ENCODE results near the gene DOCK4. TPM values are rescaled to one million over a fixed set of nuclear protein-coding genes. Genes with fewer than 3 reads are reported as not detected.

Gene DOCK4
- total and polyA plus RNA-seq, 2 of the 8 experiments (the other 6 are each of a cell fraction or from before 2014, with no cell fraction given), result 5.1 to 23.6 TPM

DNA sequence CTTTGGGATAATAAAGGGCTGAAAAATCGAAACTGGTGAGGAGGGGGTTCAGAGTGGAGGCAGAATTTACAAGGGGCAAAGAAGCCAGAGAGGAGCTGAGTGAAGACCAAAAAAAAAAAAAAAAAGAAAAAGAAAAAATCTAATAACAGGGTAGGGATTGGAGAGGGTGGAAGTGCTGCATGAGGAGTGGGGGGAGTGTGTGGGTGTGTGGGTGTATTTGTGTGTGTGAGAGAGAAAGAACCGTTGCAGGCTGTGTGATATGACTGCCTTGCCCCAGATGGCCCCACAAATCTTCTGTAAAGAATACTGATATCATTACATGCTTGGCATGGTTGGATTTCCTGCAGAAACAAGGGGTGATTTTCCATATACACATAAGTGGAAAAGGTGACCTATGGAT is 436.1 kb downstream of the DOCK4 start:
- Histone ChIP-seq H3K27ac (ENCODE audit: low read depth, low read length) (no peak overlapping the region), H4K5ac (ENCODE audit: insufficient read length, low read depth, low read length) (no peak overlapping the region), H3K36me3 (ENCODE audit: control insufficient read depth in 2 of 4, insufficient read depth in 4 of 4, low read length in 3 of 4) (no peaks in the 10 kb centered on the region), H2BK15ac (ENCODE audit: low read length) (no peak overlapping the region), H2BK20ac (ENCODE audit: low read length) (no peak overlapping the region), H2BK120ac (replicated peaks; ENCODE audit: low read depth, low read length) (no peak overlapping the region), H3K23ac (ENCODE audit: insufficient read length) (no peak overlapping the region), H3K4me1 (replicated peaks in 1 of 4; ENCODE audit: control insufficient read depth in 3 of 4, insufficient read depth in 4 of 4, low read length in 3 of 4) (peaks cover 5 to 17% (median 8%) of the 10 kb centered on the region in 4 experiments; a peak in 6 of 7 replicates), H3K79me2 (ENCODE audit: control insufficient read depth in 1 of 2, insufficient read depth in 2 of 2, low read length in 2 of 2) (no peaks in the 10 kb centered on the region), H3K4me2 (ENCODE audit: insufficient read depth in 1 of 2, low read depth in 2 of 2, low read length in 2 of 2) (no peak overlapping the region), H2BK12ac (ENCODE audit: low read depth, low read length) (no peak overlapping the region), H3K27me3 (replicated peaks in 1 of 4; ENCODE audit: control insufficient read depth in 3 of 4, extremely low read depth in 1 of 4, insufficient read depth in 3 of 4, low read length in 3 of 4) (no peaks in the 10 kb centered on the region), H3K23me2 (ENCODE audit: low read depth, low read length) (no peaks in the 10 kb centered on the region; the same call in 1 of the 2 replicates), H3K79me1 (ENCODE audit: low read depth, low read length) (no peaks in the 10 kb centered on the region), H3K4ac (replicated peaks; ENCODE audit: insufficient read length, low read depth, low read length) (no peak overlapping the region), H3K9ac (replicated peaks in 1 of 4; ENCODE audit: extremely low read depth in 1 of 4, low read depth in 3 of 4, low read length in 3 of 4) (no peak overlapping the region), H3K9me3 (ENCODE audit: insufficient read depth in 2 of 2, low read depth in 1 of 2, low read length in 1 of 2) (no peaks in the 10 kb centered on the region), H4K20me1 (replicated peaks in 1 of 2; ENCODE audit: control insufficient read depth in 1 of 2, insufficient read depth in 2 of 2, low read length in 2 of 2) (no peaks in the 10 kb centered on the region), H2BK5ac (ENCODE audit: low read depth, low read length) (no peak overlapping the region), H4K91ac (replicated peaks; ENCODE audit: insufficient read length, low read length) (no peak overlapping the region), H3K18ac (ENCODE audit: extremely low read depth, low read length) (no peak overlapping the region), H3K14ac (ENCODE audit: insufficient read length) (no peak overlapping the region), H3K56ac (replicated peaks; ENCODE audit: insufficient read length, low read depth, low read length) (no peak overlapping the region), H2AK5ac (ENCODE audit: low read depth, low read length) (no peak overlapping the region), H4K8ac (ENCODE audit: extremely low read depth, insufficient read depth, low read length) (no peak overlapping the region), H3K4me3 (ENCODE audit: extremely low read depth in 1 of 4, insufficient read depth in 2 of 4, low read depth in 3 of 4, low read length in 4 of 4) (no peak overlapping the region), H2AFZ (ENCODE audit: low read length) (no peak overlapping the region)
- DNase-seq (ENCODE audit: low read depth in 1 of 2, low spot score in 2 of 2), result no peak
- no peak for FAIRE-seq
- ChIA-PET CTCF (ENCODE audit: partially characterized antibody) (interaction anchor here (1.4 to 3.7 kb wide), 4 partner anchors 8 to 86 kb away, joined by 3 to 20 read pairs (median 18); no protein-coding TSS in a partner anchor), POLR2A (ENCODE audit: partially characterized antibody) (interaction anchor here (1.0 kb wide), 1 partner anchor 681 kb away, joined by 3 read pairs; no protein-coding TSS in a partner anchor)
- 86% methylated on average over 2 of the region's 2 CpGs; no CpG with 5 or more reads in 1 of the 2 experiments for WGBS, 2 experiments (ENCODE audit: extremely low coverage in 1 of 2, insufficient coverage in 1 of 2, insufficient read length in 1 of 2, insufficient replicate concordance in 2 of 2, low coverage in 1 of 2, low lambda C conversion rate in 2 of 2, missing lambda C conversion rate in 1 of 2)

Data from H1 (cell line).